Body of pancreas (tissue), 4 donors: ENCODE data around the gene ARID1B. TPM values are rescaled to one million over a fixed set of nuclear protein-coding genes. Genes with fewer than 3 reads are reported as not detected.

Experiments
- ATAC-seq: fragments of 150-250 bp; one replicate; pipeline ENCODE4 v1.9.1; 2016
- DNase-seq, 4 donors: peaks; one replicate each; pipeline ENCODE4 v3.0.0-alpha.2; 2019
- H3K27ac ChIP-seq, 4 donors: fragments of 200-600 bp; sonication (generic); 1 replicate in 3 of 4; 2 replicates in 1 of 4; pipeline versions ENCODE4 v1.5.1 to v1.6.1; 2016 to 2019; ENCODE audit warnings: mild to moderate bottlenecking in 1 of 4, mixed read lengths in 1 of 4, moderate library complexity in 1 of 4
- H3K27me3 ChIP-seq, 2 donors: fragments of 200-600 bp; sonication (generic); one replicate each; pipeline ENCODE4 v1.6.0; 2016; ENCODE audit warnings: mild to moderate bottlenecking in 1 of 2
- H3K36me3 ChIP-seq, 2 donors: fragments of 200-600 bp; sonication (generic); replicated peaks in 1 of 2; 2 replicates each; pipeline ENCODE4 v1.5.1; 2016; ENCODE audit warnings: low read depth in 2 of 2; ENCODE audit not compliant: insufficient read depth in 1 of 2
- H3K4me1 ChIP-seq: fragments of 200-600 bp; sonication (generic); one replicate; pipeline ENCODE4 v1.6.0; 2016
- H3K4me3 ChIP-seq, 2 donors: fragments of 200-600 bp; sonication (generic); 1 replicate in 1 of 2; 2 replicates in 1 of 2; pipeline ENCODE4 v1.5.1; 2016 to 2019
- H3K9me3 ChIP-seq, 3 donors: fragments of 200-600 bp; sonication (generic); 1 replicate in 2 of 3; 2 replicates in 1 of 3; pipeline ENCODE4 v1.5.1; 2016
- CTCF ChIP-seq, 7 experiments: fragments of 450-650 bp in 4 of 7; fragments of 200-600 bp in 3 of 7; sonication (generic) in 3 of 7; IDR thresholded peaks; one replicate each; pipeline ENCODE4 v1.5.1; 2016 to 2019; ENCODE audit warnings: antibody characterized with exemption in 7 of 7
- POLR2A ChIP-seq, 3 donors: fragments of 450-650 bp; IDR thresholded peaks; one replicate each; pipeline ENCODE4 v1.6.1; 2016; ENCODE audit warnings: antibody characterized with exemption in 3 of 3, mild to moderate bottlenecking in 2 of 3
- WGBS, 2 donors: methylation state at CpG; one replicate each; pipeline ENCODE4 v1.1.5; 2017; 5-methylcytosine and 5-hydroxymethylcytosine counted together
- intact Hi-C: fragments of 100-400 bp; cut with DNase I; formaldehyde crosslinking; loops from one replicate; pipeline ENCODE4 v1.15.1; 2023
- total RNA-seq, 2 donors: library from RNA; depleted of rRNA; stranded (reverse); fragments of >200 nt; gene quantifications; one replicate each; pipeline ENCODE4 v1.1.0, GENCODE V29; 2016

The ARID1B gene
- total RNA-seq, 2 donors from 2014 or later = 71.5 to 85.1 TPM

- TF ChIP-seq CTCF (IDR thresholded peaks at IDR 0.05) (no peak), POLR2A (IDR thresholded peaks at IDR 0.05) (no peak)
- H3K36me3 ChIP-seq = no peaks in the 10 kb centered on the region
- no peaks in the 10 kb centered on the region for H3K27me3 ChIP-seq
- WGBS, 2 donors = 95 to 98% methylated on average over 3 of the region's 3 CpGs
- DNase-seq (no peak), ATAC-seq (no peak)
- H3K9me3 ChIP-seq = no peaks in the 10 kb centered on the region
- no peak overlapping the region for H3K4me3 ChIP-seq
- H3K4me1 ChIP-seq = peaks cover 3% of the 10 kb centered on the region
- intact Hi-C loops = no loop called here
- H3K27ac ChIP-seq = no peak overlapping the region
Measured at GRCh38 chr6:156999762-157000161, 222.6 kb downstream of the ARID1B start.

- Histone ChIP-seq H3K4me3 (no peak overlapping the region), H3K27me3 (no peaks in the 10 kb centered on the region), H3K9me3 (no peaks in the 10 kb centered on the region), H3K27ac (no peak overlapping the region), H3K36me3 (no peaks in the 10 kb centered on the region), H3K4me1 (peaks cover 8% of the 10 kb centered on the region)
- 95 to 96% methylated on average over 12 of the region's 12 CpGs for WGBS, 2 donors
- DNase-seq (no peak), ATAC-seq (no peak)
- intact Hi-C loops = no loop called here
- TF ChIP-seq POLR2A (IDR thresholded peaks at IDR 0.05) = no peak
- TF ChIP-seq CTCF (IDR thresholded peaks at IDR 0.05) = no peak
Measured at GRCh38 chr6:157001716-157002115, 224.5 kb downstream of the ARID1B start.

GRCh38 chr6:157002774-157003173 lies 225.6 kb downstream of the ARID1B start:
- ATAC-seq (no peak), DNase-seq (no peak)
- peaks cover 10% of the 10 kb centered on the region for H3K4me1 ChIP-seq
- no peak overlapping the region for H3K27ac ChIP-seq
- 100% methylated on average over 1 of the region's 1 CpG for WGBS, 2 donors
- intact Hi-C loops = no loop called here
- H3K36me3 ChIP-seq = no peaks in the 10 kb centered on the region
- H3K27me3 ChIP-seq = no peaks in the 10 kb centered on the region
- no peak overlapping the region for H3K4me3 ChIP-seq
- no peaks in the 10 kb centered on the region for H3K9me3 ChIP-seq
- no peak for TF ChIP-seq CTCF (IDR thresholded peaks at IDR 0.05)
- no peak for TF ChIP-seq POLR2A (IDR thresholded peaks at IDR 0.05)

- H3K27ac ChIP-seq = no peak overlapping the region
- peaks cover 10% of the 10 kb centered on the region for H3K4me1 ChIP-seq
- TF ChIP-seq POLR2A (IDR thresholded peaks at IDR 0.05) (no peak), CTCF (IDR thresholded peaks at IDR 0.05) (no peak)
- H3K27me3 ChIP-seq = no peaks in the 10 kb centered on the region
- ATAC-seq = no peak
- no peaks in the 10 kb centered on the region for H3K9me3 ChIP-seq
- 33 to 45% methylated on average over 2 of the region's 2 CpGs for WGBS, 2 donors
- H3K4me3 ChIP-seq = no peak overlapping the region
- no peak for DNase-seq
- intact Hi-C loops = no loop called here
- no peaks in the 10 kb centered on the region for H3K36me3 ChIP-seq
Measured at GRCh38 chr6:157005940-157006339, 228.8 kb downstream of the ARID1B start.

GRCh38 chr6:157008568-157008967 lies 231.4 kb downstream of the ARID1B start:
- Histone ChIP-seq H3K27me3 (no peaks in the 10 kb centered on the region), H3K4me1 (peaks cover 10% of the 10 kb centered on the region), H3K36me3 (no peaks in the 10 kb centered on the region), H3K27ac (no peak overlapping the region), H3K4me3 (no peak overlapping the region), H3K9me3 (no peaks in the 10 kb centered on the region)
- ATAC-seq = no peak
- intact Hi-C loops = no loop called here
- WGBS, 2 donors = 88 to 89% methylated on average over 7 of the region's 7 CpGs
- no peak for TF ChIP-seq POLR2A (IDR thresholded peaks at IDR 0.05)
- TF ChIP-seq CTCF (IDR thresholded peaks at IDR 0.05) = no peak
- DNase-seq = no peak
